Measurements from ENCODE around the gene EPHX1. TPM values are rescaled to one million over a fixed set of nuclear protein-coding genes. Genes with fewer than 3 reads are reported as not detected.
A peak's percentile ranks its signal among the peaks of the same experiment; 100 is the strongest.

Gene EPHX1
- total and polyA plus RNA-seq, 2 donors (not counting 1 experiment from before 2014, with no cell fraction given): 0.75 to 4.2 TPM

DNA sequence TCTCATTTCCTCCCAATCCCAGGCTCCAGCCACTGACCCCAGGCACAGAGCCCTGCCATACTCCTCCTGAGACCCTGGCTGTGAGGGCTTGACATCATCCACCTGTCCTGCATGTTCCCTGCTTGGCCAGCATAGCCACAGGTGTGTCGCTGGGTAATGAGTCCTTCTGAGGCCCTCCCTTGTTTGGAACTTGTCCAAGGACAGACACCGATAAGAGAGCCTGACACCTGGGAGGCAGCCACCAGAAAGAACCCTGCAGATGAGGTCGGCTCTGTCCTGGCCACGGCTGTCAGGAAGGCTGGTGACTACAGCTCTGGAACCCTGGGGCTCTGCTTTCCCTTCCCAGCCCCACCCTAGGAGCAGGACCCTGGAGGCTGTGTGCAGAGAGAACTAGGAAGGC, 37.7 kb downstream of the EPHX1 start:
- Mint-ChIP-seq H3K27me3 (no peaks in the 10 kb centered on the region), H3K9me3 (ENCODE audit: insufficient read depth) (no peaks in the 10 kb centered on the region), H3K4me1 (peaks cover 62% of the 10 kb centered on the region), H3K4me3 (peak overlapping the region; percentile 85), H3K27ac (peak overlapping the region; percentile 98)
- no peak for TF ChIP-seq EZH2 (IDR thresholded peaks at IDR 0.05; ENCODE audit: borderline replicate concordance, insufficient read depth, low read depth, low read length, poor library complexity, severe bottlenecking)
- TF ChIP-seq, protein P1, sequence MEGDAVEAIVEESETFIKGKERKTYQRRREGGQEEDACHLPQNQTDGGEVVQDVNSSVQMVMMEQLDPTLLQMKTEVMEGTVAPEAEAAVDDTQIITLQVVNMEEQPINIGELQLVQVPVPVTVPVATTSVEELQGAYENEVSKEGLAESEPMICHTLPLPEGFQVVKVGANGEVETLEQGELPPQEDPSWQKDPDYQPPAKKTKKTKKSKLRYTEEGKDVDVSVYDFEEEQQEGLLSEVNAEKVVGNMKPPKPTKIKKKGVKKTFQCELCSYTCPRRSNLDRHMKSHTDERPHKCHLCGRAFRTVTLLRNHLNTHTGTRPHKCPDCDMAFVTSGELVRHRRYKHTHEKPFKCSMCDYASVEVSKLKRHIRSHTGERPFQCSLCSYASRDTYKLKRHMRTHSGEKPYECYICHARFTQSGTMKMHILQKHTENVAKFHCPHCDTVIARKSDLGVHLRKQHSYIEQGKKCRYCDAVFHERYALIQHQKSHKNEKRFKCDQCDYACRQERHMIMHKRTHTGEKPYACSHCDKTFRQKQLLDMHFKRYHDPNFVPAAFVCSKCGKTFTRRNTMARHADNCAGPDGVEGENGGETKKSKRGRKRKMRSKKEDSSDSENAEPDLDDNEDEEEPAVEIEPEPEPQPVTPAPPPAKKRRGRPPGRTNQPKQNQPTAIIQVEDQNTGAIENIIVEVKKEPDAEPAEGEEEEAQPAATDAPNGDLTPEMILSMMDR (IDR thresholded peaks at IDR 0.05): no peak
- peaks cover 0 to 32% of the 10 kb centered on the region in 2 experiments for H3K36me3 ChIP-seq (replicated peaks in 1 of 2; ENCODE audit: control extremely low read depth in 1 of 2, control insufficient read depth in 1 of 2, extremely low read depth in 1 of 2, insufficient read depth in 2 of 2, low read length in 1 of 2)
- no peak for DNase-seq
- ChIA-PET POLR2A (interaction anchor here (2.4 kb wide), 1 partner anchor 35 kb away, joined by 9 read pairs; the partner anchor contains the start of gene TMEM63A), CTCF (interaction anchor here (1.1 to 2.1 kb wide), 4 partner anchors 10 to 70 kb away, joined by 4 to 9 read pairs (median 6); partner anchors contain the start of genes SRP9 and TMEM63A)
- H3K27me3 ChIP-seq (replicated peaks in 1 of 4; ENCODE audit: control extremely low read depth in 1 of 4, control insufficient read depth in 3 of 4, insufficient read depth in 4 of 4, low read length in 3 of 4): no peaks in the 10 kb centered on the region
- H3K4me1 ChIP-seq (ENCODE audit: control insufficient read depth in 2 of 2, insufficient read depth in 2 of 2, low read length in 2 of 2): peaks cover 52 to 65% of the 10 kb centered on the region in 2 donors
- 31% methylated on average over 2 of the region's 4 CpGs for WGBS (ENCODE audit: insufficient coverage)
- no peaks in the 10 kb centered on the region for H3K79me2 ChIP-seq (ENCODE audit: control insufficient read depth, insufficient read depth, low read length)
- peaks cover 0 to 7% (median 0%) of the 10 kb centered on the region in 3 donors for H3K9me3 ChIP-seq (ENCODE audit: control extremely low read depth in 1 of 3, control insufficient read depth in 2 of 3, insufficient read depth in 1 of 3, low read length in 2 of 3)
- peaks cover 6% of the 10 kb centered on the region for H4K20me1 ChIP-seq (ENCODE audit: control insufficient read depth, insufficient read depth, low read length, poor library complexity, severe bottlenecking)
- no peak overlapping the region for H2AFZ ChIP-seq (ENCODE audit: insufficient read depth, low read depth, low read length, poor library complexity, severe bottlenecking)
- ATAC-seq (ENCODE audit: low read depth): no peak
- H3K27ac ChIP-seq (ENCODE audit: low read length in 2 of 2): peak overlapping the region; percentile 68 to 87
- H3K4me2 ChIP-seq (replicated peaks; ENCODE audit: low read depth, low read length, poor library complexity, severe bottlenecking): peak overlapping the region; percentile 72
- intact Hi-C loops (cut with micrococcal nuclease): loop anchor here (1.0 to 5.0 kb wide), 7 partner anchors 35 to 420 kb away; partner anchors contain the start of genes LBR, PYCR2, SRP9 and TMEM63A
- H3K9ac ChIP-seq (ENCODE audit: low read length): no peak overlapping the region
- H3K4me3 ChIP-seq (ENCODE audit: control extremely low read depth in 1 of 5, extremely low read depth in 1 of 5, insufficient read depth in 1 of 5, low read depth in 2 of 5, low read length in 4 of 5): no peak overlapping the region
